SK-N-SH (cell line): Measurements from ENCODE around the gene MAT1A.
"Not testable (repeated sequence)": the region's sequence is repeated elsewhere in the genome, so short reads cannot be mapped to it uniquely, and the experiment has no call there.

Experiments used
- ELF1 ChIP-seq: IDR thresholded peaks from 2 replicates; pipeline ENCODE4 v1.4.0; 2012
- EP300 ChIP-seq, 2 experiments: IDR thresholded peaks; 2 replicates each; pipeline versions ENCODE4 v1.4.0 to v1.6.1; 2012; ENCODE audit warnings: borderline replicate concordance in 1 of 2, low read depth in 1 of 2, low read length in 1 of 2
- JUND ChIP-seq: IDR thresholded peaks from 2 replicates; pipeline ENCODE4 v1.4.0; 2012
- MEF2A ChIP-seq: IDR thresholded peaks from 2 replicates; pipeline ENCODE4 v1.4.0; 2012; ENCODE audit warnings: low read depth, borderline replicate concordance
- POLR2AphosphoS5 ChIP-seq: IDR thresholded peaks from 2 replicates; pipeline ENCODE4 v1.6.1; 2012; ENCODE audit warnings: low read depth, low read length
- RAD21 ChIP-seq: IDR thresholded peaks from 2 replicates; pipeline ENCODE4 v1.6.1; 2012; ENCODE audit warnings: mild to moderate bottlenecking, low read length
- RFX5 ChIP-seq: IDR thresholded peaks from 2 replicates; pipeline ENCODE4 v1.6.1; 2012; ENCODE audit warnings: mild to moderate bottlenecking, improper control_type of control experiment, low read length
- RXRA ChIP-seq: IDR thresholded peaks from 2 replicates; pipeline ENCODE4 v1.4.0; 2012; ENCODE audit warnings: low read depth, mild to moderate bottlenecking, borderline replicate concordance
- TEAD4 ChIP-seq: IDR thresholded peaks from 2 replicates; pipeline ENCODE4 v1.4.0; 2012; ENCODE audit warnings: mild to moderate bottlenecking, borderline replicate concordance; ENCODE audit not compliant: insufficient read depth
- USF1 ChIP-seq: IDR thresholded peaks from 2 replicates; pipeline ENCODE4 v1.4.0; 2012; ENCODE audit warnings: low read depth, borderline replicate concordance
- YY1 ChIP-seq: IDR thresholded peaks from 2 replicates; pipeline ENCODE4 v1.4.0; 2012; ENCODE audit warnings: low read depth, mild to moderate bottlenecking
- TF ChIP-seq, protein P1 (sequence below): fragments of 200-600 bp; sonication (generic); IDR thresholded peaks from 2 replicates; pipeline ENCODE4 v1.6.1; 2017; ENCODE audit warnings: antibody characterized with exemption, mild to moderate bottlenecking, moderate library complexity
- TF ChIP-seq, protein P2 (sequence below): IDR thresholded peaks from 2 replicates; pipeline ENCODE4 v1.6.1; 2012; ENCODE audit warnings: mild to moderate bottlenecking, low read depth, low read length, moderate library complexity
- TF ChIP-seq, protein P3 (sequence below): IDR thresholded peaks from 2 replicates; pipeline ENCODE4 v1.4.0; 2012; ENCODE audit warnings: low read depth

DNA sequence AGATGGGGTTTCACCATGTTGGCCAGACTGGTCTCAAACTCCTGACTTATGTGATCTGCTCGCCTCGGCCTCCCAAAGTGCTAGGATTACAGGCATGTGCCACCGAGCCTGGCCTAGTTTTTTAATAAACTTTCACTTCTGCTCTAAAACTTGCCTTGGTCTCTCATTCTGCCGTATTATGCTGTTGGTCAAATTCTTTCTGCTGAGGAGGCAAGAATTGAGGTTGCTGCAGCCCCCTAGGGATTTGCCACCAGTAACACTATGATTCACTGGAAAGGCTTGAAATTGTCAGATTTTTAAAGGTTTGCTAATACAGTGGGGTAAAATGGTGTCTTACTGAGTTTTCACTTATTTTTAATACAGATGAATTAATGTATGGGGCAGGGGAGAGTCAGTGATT, 62.7 kb downstream of the MAT1A start:
- not testable (repeated sequence) for TF ChIP-seq USF1; JUND; MEF2A; POLR2AphosphoS5; RAD21; YY1; RFX5; TEAD4; RXRA; ELF1; EP300 (IDR thresholded peaks at IDR 0.05; ENCODE audit: borderline replicate concordance in 1 of 2, low read depth in 1 of 2, low read length in 1 of 2)
- TF ChIP-seq, protein P1, sequence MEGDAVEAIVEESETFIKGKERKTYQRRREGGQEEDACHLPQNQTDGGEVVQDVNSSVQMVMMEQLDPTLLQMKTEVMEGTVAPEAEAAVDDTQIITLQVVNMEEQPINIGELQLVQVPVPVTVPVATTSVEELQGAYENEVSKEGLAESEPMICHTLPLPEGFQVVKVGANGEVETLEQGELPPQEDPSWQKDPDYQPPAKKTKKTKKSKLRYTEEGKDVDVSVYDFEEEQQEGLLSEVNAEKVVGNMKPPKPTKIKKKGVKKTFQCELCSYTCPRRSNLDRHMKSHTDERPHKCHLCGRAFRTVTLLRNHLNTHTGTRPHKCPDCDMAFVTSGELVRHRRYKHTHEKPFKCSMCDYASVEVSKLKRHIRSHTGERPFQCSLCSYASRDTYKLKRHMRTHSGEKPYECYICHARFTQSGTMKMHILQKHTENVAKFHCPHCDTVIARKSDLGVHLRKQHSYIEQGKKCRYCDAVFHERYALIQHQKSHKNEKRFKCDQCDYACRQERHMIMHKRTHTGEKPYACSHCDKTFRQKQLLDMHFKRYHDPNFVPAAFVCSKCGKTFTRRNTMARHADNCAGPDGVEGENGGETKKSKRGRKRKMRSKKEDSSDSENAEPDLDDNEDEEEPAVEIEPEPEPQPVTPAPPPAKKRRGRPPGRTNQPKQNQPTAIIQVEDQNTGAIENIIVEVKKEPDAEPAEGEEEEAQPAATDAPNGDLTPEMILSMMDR = not testable (repeated sequence)
- TF ChIP-seq, protein P2, sequence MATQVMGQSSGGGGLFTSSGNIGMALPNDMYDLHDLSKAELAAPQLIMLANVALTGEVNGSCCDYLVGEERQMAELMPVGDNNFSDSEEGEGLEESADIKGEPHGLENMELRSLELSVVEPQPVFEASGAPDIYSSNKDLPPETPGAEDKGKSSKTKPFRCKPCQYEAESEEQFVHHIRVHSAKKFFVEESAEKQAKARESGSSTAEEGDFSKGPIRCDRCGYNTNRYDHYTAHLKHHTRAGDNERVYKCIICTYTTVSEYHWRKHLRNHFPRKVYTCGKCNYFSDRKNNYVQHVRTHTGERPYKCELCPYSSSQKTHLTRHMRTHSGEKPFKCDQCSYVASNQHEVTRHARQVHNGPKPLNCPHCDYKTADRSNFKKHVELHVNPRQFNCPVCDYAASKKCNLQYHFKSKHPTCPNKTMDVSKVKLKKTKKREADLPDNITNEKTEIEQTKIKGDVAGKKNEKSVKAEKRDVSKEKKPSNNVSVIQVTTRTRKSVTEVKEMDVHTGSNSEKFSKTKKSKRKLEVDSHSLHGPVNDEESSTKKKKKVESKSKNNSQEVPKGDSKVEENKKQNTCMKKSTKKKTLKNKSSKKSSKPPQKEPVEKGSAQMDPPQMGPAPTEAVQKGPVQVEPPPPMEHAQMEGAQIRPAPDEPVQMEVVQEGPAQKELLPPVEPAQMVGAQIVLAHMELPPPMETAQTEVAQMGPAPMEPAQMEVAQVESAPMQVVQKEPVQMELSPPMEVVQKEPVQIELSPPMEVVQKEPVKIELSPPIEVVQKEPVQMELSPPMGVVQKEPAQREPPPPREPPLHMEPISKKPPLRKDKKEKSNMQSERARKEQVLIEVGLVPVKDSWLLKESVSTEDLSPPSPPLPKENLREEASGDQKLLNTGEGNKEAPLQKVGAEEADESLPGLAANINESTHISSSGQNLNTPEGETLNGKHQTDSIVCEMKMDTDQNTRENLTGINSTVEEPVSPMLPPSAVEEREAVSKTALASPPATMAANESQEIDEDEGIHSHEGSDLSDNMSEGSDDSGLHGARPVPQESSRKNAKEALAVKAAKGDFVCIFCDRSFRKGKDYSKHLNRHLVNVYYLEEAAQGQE = not testable (repeated sequence)
- TF ChIP-seq, protein P3, sequence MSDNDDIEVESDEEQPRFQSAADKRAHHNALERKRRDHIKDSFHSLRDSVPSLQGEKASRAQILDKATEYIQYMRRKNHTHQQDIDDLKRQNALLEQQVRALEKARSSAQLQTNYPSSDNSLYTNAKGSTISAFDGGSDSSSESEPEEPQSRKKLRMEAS = not testable (repeated sequence)
